NCI-H2029 treated with DMSO at 0.1 percent for 48 hours (cell line): ENCODE data around the gene SPINK6.

Source experiments
- DNase-seq: peaks from one replicate; lab custom pipeline; 2025; lab: John Stamatoyannopoulos, UW

SPINK6 gene

GRCh38 chr5:148224117-148224742 is 21.4 kb downstream of the SPINK6 start:
- no peak for DNase-seq

GRCh38 chr5:148228392-148228984 is 25.6 kb downstream of the SPINK6 start:
- no peak for DNase-seq

GRCh38 chr5:148229840-148230239 is 27.0 kb downstream of the SPINK6 start:
- no peak for DNase-seq

- no peak for DNase-seq
Measured at GRCh38 chr5:148230240-148230639, 27.4 kb downstream of the SPINK6 start.

- no peak for DNase-seq
Measured at GRCh38 chr5:148237785-148238417, 35.1 kb downstream of the SPINK6 start.

- DNase-seq = no peak
Measured at GRCh38 chr5:148238418-148238794, 35.6 kb downstream of the SPINK6 start, which contains the start of gene MARCOL. MARCOL (plus strand) TSS chr5:148238525; CDS start chr5:148238598, 73 bp downstream.

- DNase-seq = no peak
Measured at GRCh38 chr5:148248894-148249293, 46.1 kb downstream of the SPINK6 start.

- no peak for DNase-seq
Measured at GRCh38 chr5:148255456-148255855, 52.6 kb downstream of the SPINK6 start.

- no peak for DNase-seq
Measured at GRCh38 chr5:148259288-148259687, 56.4 kb downstream of the SPINK6 start.

- DNase-seq = no peak
Measured at GRCh38 chr5:148261221-148261620, 58.4 kb downstream of the SPINK6 start.
